Natural killer cell (primary cell): ENCODE data around the gene ITGAV. TPM values are rescaled to one million over a fixed set of nuclear protein-coding genes. Genes with fewer than 3 reads are reported as not detected.

ENCODE experiments used
- ATAC-seq, 3 donors: fragments of 150-1000 bp in 2 of 3; fragments of 200-7000 bp in 1 of 3; cut with Tn5 transposase; 1 replicate in 1 of 3; 2 replicates in 2 of 3; pipeline ENCODE4 v1.10.0; 2021; ENCODE audit warnings: mild to moderate bottlenecking in 2 of 3, moderate library complexity in 2 of 3
- DNase-seq, 2 donors: peaks; one replicate each; pipeline versions ENCODE4 v3.0.0 to v3.0.0-alpha.2; 2013 to 2021; ENCODE audit warnings: mixed read lengths in 1 of 2
- H3K27ac ChIP-seq: one replicate; pipeline ENCODE4 v1.5.1; 2013; ENCODE audit warnings: mild to moderate bottlenecking, low read length
- H3K27me3 ChIP-seq: one replicate; pipeline ENCODE4 v1.6.1; 2013; ENCODE audit warnings: low read length; ENCODE audit not compliant: control insufficient read depth, insufficient read depth
- H3K36me3 ChIP-seq: one replicate; pipeline ENCODE4 v1.6.1; 2013; ENCODE audit warnings: low read length; ENCODE audit not compliant: control insufficient read depth, insufficient read depth
- H3K4me1 ChIP-seq: one replicate; pipeline ENCODE4 v1.6.1; 2013; ENCODE audit warnings: low read length; ENCODE audit not compliant: control insufficient read depth, insufficient read depth
- H3K4me3 ChIP-seq: one replicate; pipeline ENCODE4 v1.5.1; 2013; ENCODE audit warnings: low read length
- H3K9me3 ChIP-seq: one replicate; pipeline ENCODE4 v1.6.1; 2013; ENCODE audit warnings: low read length; ENCODE audit not compliant: control insufficient read depth, insufficient read depth
- H3K27ac Mint-ChIP-seq, 2 donors: one replicate each; pipeline ENCODE4 v1.8.0; 2022; ENCODE audit warnings: mild to moderate bottlenecking in 2 of 2, mixed read lengths in 2 of 2, moderate library complexity in 1 of 2
- H3K27me3 Mint-ChIP-seq, 2 donors: one replicate each; pipeline ENCODE4 v1.8.0; 2022; ENCODE audit warnings: low read depth in 2 of 2, mixed read lengths in 2 of 2
- H3K36me3 Mint-ChIP-seq: one replicate; pipeline ENCODE4 v1.8.0; 2022; ENCODE audit warnings: mixed read lengths
- H3K4me1 Mint-ChIP-seq, 2 donors: one replicate each; pipeline ENCODE4 v1.8.0; 2022; ENCODE audit warnings: mixed read lengths in 2 of 2
- H3K4me3 Mint-ChIP-seq: one replicate; pipeline ENCODE4 v1.8.0; 2022; ENCODE audit warnings: mild to moderate bottlenecking, moderate library complexity, mixed read lengths
- H3K9me3 Mint-ChIP-seq, 2 donors: one replicate each; pipeline ENCODE4 v1.8.0; 2022; ENCODE audit warnings: mixed read lengths in 2 of 2
- WGBS: methylation state at CpG from one replicate; pipeline ENCODE4 v1.1.7; 2013; ENCODE audit warnings: missing lambda C conversion rate; ENCODE audit not compliant: insufficient coverage; 5-methylcytosine and 5-hydroxymethylcytosine counted together
- intact Hi-C: fragments of 100-400 bp; cut with micrococcal nuclease; formaldehyde crosslinking; loops from one replicate; pipeline ENCODE4 v1.14.2; 2022
- total RNA-seq, 4 donors: library from RNA; stranded (reverse); fragments of 120-200 nt in 1 of 4; gene quantifications; one replicate each; pipeline versions ENCODE4 v1.2.3 to v1.2.4, GENCODE V29; 2013 to 2022
- TF ChIP-seq, protein P1 (sequence below): fragments of 200-600 bp; IDR thresholded peaks from one replicate; pipeline ENCODE4 v1.8.0; 2022; ENCODE audit warnings: antibody characterized with exemption

The ITGAV gene
- total RNA-seq, 3 donors from 2014 or later (not counting 1 experiment from before 2014, with no cell fraction given) = 10.7 to 14.7 (median 12.0) TPM

DNA sequence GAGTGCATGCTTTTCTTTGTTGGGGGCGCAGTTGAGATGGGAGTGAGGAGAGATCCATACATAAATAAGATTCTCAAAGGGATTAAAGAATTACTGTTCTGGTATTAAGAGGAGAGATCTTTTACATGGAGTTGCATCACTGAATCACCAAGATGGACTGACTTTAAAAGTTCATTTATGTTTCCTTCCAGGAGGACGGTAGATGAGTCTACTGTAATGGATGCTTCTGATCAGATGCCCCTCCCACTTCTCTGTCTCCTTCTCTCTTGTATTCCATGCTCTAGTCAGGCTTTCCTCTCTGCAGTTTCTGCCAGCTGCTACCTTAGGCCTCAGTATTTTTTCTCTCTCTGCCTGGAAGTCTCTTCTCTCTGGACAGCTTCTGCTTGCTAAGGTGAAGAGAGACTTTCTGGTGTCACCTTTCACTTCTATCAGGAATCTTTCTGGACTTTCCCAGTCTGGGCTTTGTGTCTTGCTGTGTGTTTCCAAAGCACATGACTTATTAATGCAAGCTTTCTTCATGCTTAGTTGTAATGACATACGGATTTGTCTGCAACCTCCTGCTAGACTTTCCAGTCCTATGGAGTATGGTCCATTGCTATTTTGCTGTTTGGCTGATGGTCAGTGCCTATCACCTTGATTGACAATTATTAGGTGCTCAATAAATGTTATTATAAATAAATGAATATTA, 127.6 kb downstream of the ITGAV start:
- no peak overlapping the region for H3K27ac Mint-ChIP-seq
- H3K36me3 ChIP-seq = no peaks in the 10 kb centered on the region
- no peak overlapping the region for H3K27ac ChIP-seq
- no peak overlapping the region for H3K4me3 Mint-ChIP-seq
- no peak for ATAC-seq
- H3K4me1 Mint-ChIP-seq = no peaks in the 10 kb centered on the region
- 88% methylated on average over 3 of the region's 3 CpGs for WGBS
- no peaks in the 10 kb centered on the region for H3K4me1 ChIP-seq
- no peaks in the 10 kb centered on the region for H3K27me3 ChIP-seq
- intact Hi-C loops = no loop called here
- no peaks in the 10 kb centered on the region for H3K9me3 Mint-ChIP-seq
- TF ChIP-seq, protein P1, sequence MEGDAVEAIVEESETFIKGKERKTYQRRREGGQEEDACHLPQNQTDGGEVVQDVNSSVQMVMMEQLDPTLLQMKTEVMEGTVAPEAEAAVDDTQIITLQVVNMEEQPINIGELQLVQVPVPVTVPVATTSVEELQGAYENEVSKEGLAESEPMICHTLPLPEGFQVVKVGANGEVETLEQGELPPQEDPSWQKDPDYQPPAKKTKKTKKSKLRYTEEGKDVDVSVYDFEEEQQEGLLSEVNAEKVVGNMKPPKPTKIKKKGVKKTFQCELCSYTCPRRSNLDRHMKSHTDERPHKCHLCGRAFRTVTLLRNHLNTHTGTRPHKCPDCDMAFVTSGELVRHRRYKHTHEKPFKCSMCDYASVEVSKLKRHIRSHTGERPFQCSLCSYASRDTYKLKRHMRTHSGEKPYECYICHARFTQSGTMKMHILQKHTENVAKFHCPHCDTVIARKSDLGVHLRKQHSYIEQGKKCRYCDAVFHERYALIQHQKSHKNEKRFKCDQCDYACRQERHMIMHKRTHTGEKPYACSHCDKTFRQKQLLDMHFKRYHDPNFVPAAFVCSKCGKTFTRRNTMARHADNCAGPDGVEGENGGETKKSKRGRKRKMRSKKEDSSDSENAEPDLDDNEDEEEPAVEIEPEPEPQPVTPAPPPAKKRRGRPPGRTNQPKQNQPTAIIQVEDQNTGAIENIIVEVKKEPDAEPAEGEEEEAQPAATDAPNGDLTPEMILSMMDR = no peak
- no peak overlapping the region for H3K4me3 ChIP-seq
- DNase-seq = no peak
- no peaks in the 10 kb centered on the region for H3K36me3 Mint-ChIP-seq
- no peaks in the 10 kb centered on the region for H3K27me3 Mint-ChIP-seq
- no peaks in the 10 kb centered on the region for H3K9me3 ChIP-seq

DNA sequence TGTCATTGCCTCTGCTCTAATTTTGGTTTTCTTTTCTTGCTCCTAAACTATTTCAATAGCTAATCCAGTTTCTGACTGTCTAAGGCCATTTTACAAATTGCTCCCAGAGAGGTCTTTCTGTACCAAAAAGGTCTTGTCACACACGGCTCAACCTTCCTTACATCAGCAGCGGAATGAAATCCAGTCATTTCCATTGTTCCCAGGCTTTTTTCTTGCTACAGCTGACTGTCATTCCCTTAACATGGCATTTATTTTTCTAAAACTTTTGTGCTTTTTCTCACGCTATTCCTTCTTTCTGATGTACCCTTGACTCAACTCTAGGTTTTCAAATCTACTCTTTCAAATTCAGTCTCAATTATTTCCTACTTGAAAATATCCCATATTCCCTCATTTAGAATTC, 128.3 kb downstream of the ITGAV start:
- TF ChIP-seq, protein P1 = no peak
- Histone ChIP-seq H3K4me3 (no peak overlapping the region), H3K27me3 (no peaks in the 10 kb centered on the region), H3K4me1 (no peaks in the 10 kb centered on the region), H3K36me3 (no peaks in the 10 kb centered on the region), H3K9me3 (no peaks in the 10 kb centered on the region), H3K27ac (no peak overlapping the region)
- Mint-ChIP-seq H3K27ac (no peak overlapping the region), H3K9me3 (no peaks in the 10 kb centered on the region), H3K4me1 (no peaks in the 10 kb centered on the region), H3K4me3 (no peak overlapping the region), H3K36me3 (no peaks in the 10 kb centered on the region), H3K27me3 (no peaks in the 10 kb centered on the region)
- intact Hi-C loops = no loop called here
- ATAC-seq (no peak), DNase-seq (no peak)
- WGBS = 92% methylated on average over 3 of the region's 3 CpGs

DNA sequence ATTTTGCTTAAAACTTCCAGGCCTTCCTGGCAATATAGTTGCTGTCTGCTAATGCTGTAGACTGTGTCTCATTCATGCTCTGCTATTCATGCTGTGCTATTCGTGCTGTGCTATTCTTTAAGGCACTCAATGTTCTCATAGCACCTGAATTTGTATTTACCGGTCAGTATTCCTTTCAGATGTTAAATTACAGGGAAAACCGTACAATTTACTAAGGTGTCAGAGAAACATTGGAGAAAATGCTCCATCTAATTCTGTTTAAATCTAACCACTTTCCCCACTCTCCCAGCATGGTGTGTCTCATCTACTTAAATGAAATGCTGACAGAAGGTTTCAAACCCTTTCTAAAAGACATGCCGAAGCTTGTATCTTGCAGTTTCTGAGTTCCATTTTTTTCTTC, 129.0 kb downstream of the ITGAV start:
- no peak overlapping the region for H3K27ac ChIP-seq
- TF ChIP-seq, protein P1 = no peak
- no peak overlapping the region for H3K27ac Mint-ChIP-seq
- H3K4me3 Mint-ChIP-seq = no peak overlapping the region
- no peak for ATAC-seq
- H3K9me3 Mint-ChIP-seq = no peaks in the 10 kb centered on the region
- no peaks in the 10 kb centered on the region for H3K9me3 ChIP-seq
- 84% methylated on average over 4 of the region's 4 CpGs for WGBS
- no peaks in the 10 kb centered on the region for H3K4me1 Mint-ChIP-seq
- intact Hi-C loops = no loop called here
- no peak for DNase-seq
- no peaks in the 10 kb centered on the region for H3K36me3 Mint-ChIP-seq
- H3K27me3 ChIP-seq = no peaks in the 10 kb centered on the region
- H3K36me3 ChIP-seq = no peaks in the 10 kb centered on the region
- no peaks in the 10 kb centered on the region for H3K4me1 ChIP-seq
- H3K4me3 ChIP-seq = no peak overlapping the region
- H3K27me3 Mint-ChIP-seq = no peaks in the 10 kb centered on the region

DNA sequence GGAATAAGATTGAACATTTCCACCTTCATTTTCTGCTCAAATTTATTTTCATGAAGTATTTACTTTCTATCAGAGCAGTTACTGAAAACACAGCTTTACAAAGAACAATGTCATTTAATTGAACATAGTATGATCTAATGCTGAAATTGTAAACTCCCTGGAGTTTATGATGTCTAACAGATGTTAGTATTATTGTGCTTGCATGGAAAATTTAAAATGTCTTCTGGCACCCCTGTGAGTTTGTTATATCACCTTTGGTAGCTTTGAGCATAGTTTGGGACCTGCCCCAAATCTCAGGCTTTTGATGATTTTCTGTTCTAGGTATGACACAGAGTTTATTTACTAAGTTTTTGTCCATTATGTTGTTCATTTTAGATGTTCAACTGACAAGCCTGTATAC, 132.1 kb downstream of the ITGAV start:
- H3K27ac Mint-ChIP-seq = no peak overlapping the region
- intact Hi-C loops = no loop called here
- no peaks in the 10 kb centered on the region for H3K27me3 Mint-ChIP-seq
- Histone ChIP-seq H3K27me3 (no peaks in the 10 kb centered on the region), H3K4me1 (no peaks in the 10 kb centered on the region), H3K27ac (no peak overlapping the region), H3K36me3 (no peaks in the 10 kb centered on the region), H3K4me3 (no peak overlapping the region), H3K9me3 (no peaks in the 10 kb centered on the region)
- DNase-seq (no peak), ATAC-seq (no peak)
- TF ChIP-seq, protein P1 = no peak
- H3K4me1 Mint-ChIP-seq = no peaks in the 10 kb centered on the region
- no peaks in the 10 kb centered on the region for H3K36me3 Mint-ChIP-seq
- H3K4me3 Mint-ChIP-seq = no peak overlapping the region
- H3K9me3 Mint-ChIP-seq = no peaks in the 10 kb centered on the region
